ENCODE measurements around the gene HES1.

GRCh38 chr3:194103983-194104751 is 31.8 kb upstream of the HES1 start:
- TF ChIP-seq CTCF (IDR thresholded peaks at IDR 0.05) (no peak), POLR2A (IDR thresholded peaks at IDR 0.05) (no peak)

All from uterus (tissue), 2 donors.